CD4-positive, alpha-beta memory T cell (primary cell): ENCODE results near the gene SPN. TPM values are rescaled to one million over a fixed set of nuclear protein-coding genes. Genes with fewer than 3 reads are reported as not detected.
"Not testable (repeated sequence)": the region's sequence is repeated elsewhere in the genome, so short reads cannot be mapped to it uniquely, and the experiment has no call there.

Source experiments
- CTCF ChIA-PET: fragments of 350-600 bp; sonication (Branson Sonifier 250); formaldehyde crosslinking; loops from one replicate; lab custom pipeline; 2021; ENCODE audit warnings: inconsistent platforms; ENCODE audit not compliant: partially characterized antibody; lab: Charles Lee
- POLR2A ChIA-PET: fragments of 350-600 bp; sonication (Branson Sonifier 250); formaldehyde crosslinking; loops from one replicate; lab custom pipeline; 2021; ENCODE audit not compliant: partially characterized antibody; lab: Charles Lee
- DNase-seq, 5 donors: peaks; one replicate each; pipeline versions ENCODE4 v3.0.0 to v3.0.0-alpha.2; 2020 to 2022; ENCODE audit warnings: mixed read lengths in 1 of 5
- H3K27ac ChIP-seq: one replicate; pipeline ENCODE4 v1.7.0; 2013; ENCODE audit warnings: low read depth, low read length
- H3K27me3 ChIP-seq: 2 replicates; pipeline ENCODE4 v1.7.0; 2013; ENCODE audit warnings: mild to moderate bottlenecking, low read length, moderate library complexity; ENCODE audit not compliant: insufficient read depth
- H3K36me3 ChIP-seq: 2 replicates; pipeline ENCODE4 v1.7.0; 2013; ENCODE audit warnings: mild to moderate bottlenecking, low read length, moderate library complexity; ENCODE audit not compliant: insufficient read depth
- H3K4me1 ChIP-seq: 2 replicates; pipeline ENCODE4 v1.7.0; 2013; ENCODE audit warnings: mild to moderate bottlenecking, low read length, moderate library complexity; ENCODE audit not compliant: insufficient read depth
- H3K4me3 ChIP-seq, 2 donors: one replicate each; pipeline ENCODE4 v1.7.0; 2013; ENCODE audit warnings: low read length in 2 of 2, mild to moderate bottlenecking in 1 of 2
- H3K9me3 ChIP-seq, 2 donors: one replicate each; pipeline ENCODE4 v1.7.0; 2013; ENCODE audit warnings: low read length in 2 of 2, control low read depth in 1 of 2; ENCODE audit not compliant: control insufficient read depth in 1 of 2
- H3K27ac Mint-ChIP-seq, 7 donors: one replicate each; pipeline ENCODE4 v1.8.0; 2020 to 2021; ENCODE audit warnings: mixed read lengths in 7 of 7, mild to moderate bottlenecking in 6 of 7, inconsistent platforms in 3 of 7, moderate library complexity in 3 of 7
- H3K27me3 Mint-ChIP-seq, 2 donors: one replicate each; pipeline ENCODE4 v1.8.0; 2020 to 2021; ENCODE audit warnings: mixed read lengths in 2 of 2
- H3K36me3 Mint-ChIP-seq, 2 donors: one replicate each; pipeline ENCODE4 v1.8.0; 2020 to 2021; ENCODE audit warnings: mixed read lengths in 2 of 2, inconsistent platforms in 1 of 2, mild to moderate bottlenecking in 1 of 2
- H3K4me1 Mint-ChIP-seq, 4 donors: one replicate each; pipeline ENCODE4 v1.8.0; 2020 to 2021; ENCODE audit warnings: mixed read lengths in 4 of 4, mild to moderate bottlenecking in 1 of 4
- H3K4me3 Mint-ChIP-seq, 8 donors: one replicate each; pipeline ENCODE4 v1.8.0; 2020 to 2021; ENCODE audit warnings: mixed read lengths in 8 of 8, mild to moderate bottlenecking in 7 of 8, moderate library complexity in 6 of 8, inconsistent platforms in 3 of 8
- H3K9me3 Mint-ChIP-seq, 8 donors: one replicate each; pipeline ENCODE4 v1.8.0; 2020 to 2021; ENCODE audit warnings: mixed read lengths in 8 of 8, mild to moderate bottlenecking in 5 of 8, inconsistent platforms in 3 of 8, moderate library complexity in 1 of 8
- intact Hi-C: fragments of 100-400 bp; cut with micrococcal nuclease; formaldehyde crosslinking; loops from one replicate; pipeline ENCODE4 v1.15.1; 2023
- polyA plus RNA-seq, 2 donors: library from polyadenylated mRNA; unstranded; fragments of 300-500 nt; fragmentation: Illumina TruSeq; gene quantifications; one replicate each; pipeline ENCODE4 v1.2.3, GENCODE V29; 2021
- total RNA-seq, 2 experiments: library from RNA; stranded (reverse); gene quantifications; one replicate each; pipeline ENCODE4 v1.2.3, GENCODE V29; 2021

The SPN gene
- total and polyA plus RNA-seq, 4 experiments from 2014 or later: 86.3 to 208 (median 171) TPM

DNA sequence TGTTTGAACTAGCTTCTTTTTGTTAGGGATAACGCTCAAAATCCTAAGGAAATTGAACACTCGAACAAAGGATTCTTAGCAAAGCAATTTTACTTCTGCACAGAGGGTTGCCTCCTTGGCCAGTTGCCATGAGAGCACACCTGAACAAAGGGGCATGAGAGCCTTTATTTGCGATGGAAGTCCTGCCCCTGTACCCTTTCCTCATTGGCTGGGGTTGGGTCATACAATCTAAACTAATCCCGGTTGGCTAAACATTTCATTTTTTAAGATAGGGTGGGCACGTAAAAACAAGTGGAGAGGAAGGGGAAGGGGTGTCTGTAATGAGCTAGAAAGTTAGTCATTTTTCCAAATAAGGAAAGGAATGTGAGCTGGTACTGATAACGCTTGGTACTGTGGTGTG, 46.6 kb downstream of the SPN start:
- not testable (repeated sequence) for H3K27me3 ChIP-seq, H3K36me3 Mint-ChIP-seq, H3K9me3 Mint-ChIP-seq, H3K27me3 Mint-ChIP-seq, DNase-seq, H3K36me3 ChIP-seq, H3K27ac ChIP-seq, H3K9me3 ChIP-seq, H3K4me3 ChIP-seq, H3K4me3 Mint-ChIP-seq
- H3K27ac Mint-ChIP-seq: peak overlapping the region in 5 of 7 donors; percentile 81 to 95 (median 90)
- CTCF ChIA-PET: interaction anchor here (0.8 to 1.9 kb wide), 5 partner anchors 10 to 110 kb away, joined by 3 to 29 read pairs (median 4); partner anchors contain the start of gene C16orf54
- peaks cover 10% of the 10 kb centered on the region for H3K4me1 ChIP-seq
- POLR2A ChIA-PET: interaction anchor here (1.0 to 4.9 kb wide), 3 partner anchors 8 to 296 kb away, joined by 3 to 38 read pairs (median 9); no protein-coding TSS in a partner anchor
- intact Hi-C loops: loop anchor here (1.0 kb wide), 3 partner anchors 7 to 76 kb away; no protein-coding TSS in a partner anchor
- peaks cover 6 to 25% (median 14%) of the 10 kb centered on the region in 4 donors for H3K4me1 Mint-ChIP-seq

DNA sequence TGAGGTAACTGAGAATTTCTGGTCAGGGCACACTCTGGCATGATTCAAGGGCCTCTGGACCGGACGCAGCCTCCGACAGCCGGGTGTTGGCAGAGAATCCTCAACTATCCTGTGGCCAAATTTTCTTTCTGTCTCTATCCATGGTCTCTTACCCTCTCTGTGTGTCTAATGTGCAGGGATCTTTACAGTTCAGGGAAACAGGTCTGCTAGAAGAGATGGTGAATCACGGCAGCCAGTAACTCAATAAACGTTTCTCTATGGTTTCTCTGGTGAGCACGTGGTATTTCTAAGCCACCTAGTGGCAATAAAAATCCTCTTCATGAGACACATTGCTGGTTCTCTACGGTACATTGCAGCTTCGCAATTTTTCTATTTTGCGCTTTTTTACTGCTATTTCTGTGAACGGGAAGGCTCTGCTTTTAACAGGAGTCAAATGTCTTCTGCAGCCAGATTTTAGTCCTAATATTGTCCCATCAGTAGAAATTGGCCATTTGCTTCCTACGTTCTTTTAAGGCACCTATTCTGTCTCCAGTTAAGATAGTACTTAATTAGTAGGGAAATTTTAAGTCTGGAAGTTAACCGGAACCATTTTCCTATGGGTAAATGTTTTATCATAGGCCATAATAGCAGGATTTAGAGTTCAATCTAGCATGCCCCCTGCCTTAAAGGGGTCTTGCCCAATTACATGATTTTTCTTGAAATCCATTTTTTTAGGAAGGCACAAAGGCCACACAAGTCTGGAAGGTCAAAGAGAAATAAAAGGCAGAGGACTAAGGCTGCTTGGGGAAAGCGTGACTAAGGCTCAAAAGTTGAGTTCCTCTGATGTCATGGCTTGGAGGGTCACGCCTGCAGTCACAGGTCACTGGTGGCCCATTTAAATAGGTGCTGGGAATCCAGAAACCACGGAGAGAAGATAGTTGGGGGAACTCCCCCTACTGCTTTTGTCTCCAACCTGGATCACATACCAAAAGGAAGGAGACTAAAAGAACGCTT, 47.5 kb downstream of the SPN start:
- CTCF ChIA-PET: interaction anchor here (0.8 to 1.9 kb wide), 6 partner anchors 11 to 136 kb away, joined by 3 to 29 read pairs (median 4); partner anchors contain the start of gene C16orf54
- intact Hi-C loops: loop anchor here (1.0 kb wide), 3 partner anchors 8 to 75 kb away; no protein-coding TSS in a partner anchor
- H3K4me3 Mint-ChIP-seq: peak overlapping the region in 1 of 8 donors; percentile 12
- H3K4me3 ChIP-seq: no peak overlapping the region
- no peak overlapping the region for H3K27ac ChIP-seq
- peaks cover 10% of the 10 kb centered on the region for H3K4me1 ChIP-seq
- POLR2A ChIA-PET: interaction anchor here (1.0 to 4.9 kb wide), 5 partner anchors 9 to 295 kb away, joined by 3 to 38 read pairs (median 3); no protein-coding TSS in a partner anchor
- H3K27me3 Mint-ChIP-seq: no peaks in the 10 kb centered on the region
- peak; percentile 64 to 73 (median 69) for DNase-seq
- no peaks in the 10 kb centered on the region for H3K9me3 ChIP-seq
- no peaks in the 10 kb centered on the region for H3K27me3 ChIP-seq
- H3K27ac Mint-ChIP-seq: peak overlapping the region in 6 of 7 donors; percentile 8 to 95 (median 89)
- peaks cover 6 to 25% (median 12%) of the 10 kb centered on the region in 4 donors for H3K4me1 Mint-ChIP-seq
- H3K9me3 Mint-ChIP-seq: peaks cover 0 to 2% (median 0%) of the 10 kb centered on the region in 8 donors
- H3K36me3 ChIP-seq: no peaks in the 10 kb centered on the region
- no peaks in the 10 kb centered on the region for H3K36me3 Mint-ChIP-seq

DNA sequence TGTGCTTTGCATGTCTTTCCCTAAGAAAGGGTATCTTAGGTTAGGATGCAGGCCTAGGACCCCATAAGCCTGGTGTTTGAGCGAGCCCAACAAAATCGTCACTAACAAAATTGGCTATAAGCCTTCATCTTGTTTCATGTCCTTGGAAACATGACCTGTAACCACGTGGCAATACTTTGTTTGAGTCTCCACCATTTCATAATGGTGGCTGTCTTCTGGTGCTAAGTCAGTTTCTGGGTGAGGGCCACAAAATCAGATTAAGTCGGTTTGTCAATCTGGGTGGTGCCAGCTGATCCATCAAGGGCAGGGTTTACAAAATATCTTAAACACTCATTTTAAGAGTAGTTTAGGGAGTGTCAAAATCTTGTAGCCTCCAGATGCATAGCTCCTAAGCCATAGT, 49.8 kb downstream of the SPN start:
- Mint-ChIP-seq H3K4me1 (peaks cover 6 to 19% (median 12%) of the 10 kb centered on the region in 4 donors), H3K27me3 (no peaks in the 10 kb centered on the region), H3K36me3 (no peaks in the 10 kb centered on the region), H3K27ac (no peak overlapping the region), H3K4me3 (no peak overlapping the region), H3K9me3 (peaks cover 0 to 2% (median 0%) of the 10 kb centered on the region in 8 donors)
- ChIA-PET CTCF (interaction anchor here (1.3 to 4.9 kb wide), 5 partner anchors 8 to 77 kb away, joined by 4 to 29 read pairs (median 9); partner anchors contain the start of gene KIF22), POLR2A (interaction anchor here (0.9 to 4.9 kb wide), 7 partner anchors 11 to 108 kb away, joined by 3 to 38 read pairs (median 4); partner anchors contain the start of genes C16orf54, KIF22 and MVP)
- H3K9me3 ChIP-seq: no peaks in the 10 kb centered on the region
- no peak for DNase-seq
- no peak overlapping the region for H3K27ac ChIP-seq
- intact Hi-C loops: no loop called here
- no peaks in the 10 kb centered on the region for H3K27me3 ChIP-seq
- no peak overlapping the region for H3K4me3 ChIP-seq
- H3K4me1 ChIP-seq: peaks cover 10% of the 10 kb centered on the region
- no peaks in the 10 kb centered on the region for H3K36me3 ChIP-seq

DNA sequence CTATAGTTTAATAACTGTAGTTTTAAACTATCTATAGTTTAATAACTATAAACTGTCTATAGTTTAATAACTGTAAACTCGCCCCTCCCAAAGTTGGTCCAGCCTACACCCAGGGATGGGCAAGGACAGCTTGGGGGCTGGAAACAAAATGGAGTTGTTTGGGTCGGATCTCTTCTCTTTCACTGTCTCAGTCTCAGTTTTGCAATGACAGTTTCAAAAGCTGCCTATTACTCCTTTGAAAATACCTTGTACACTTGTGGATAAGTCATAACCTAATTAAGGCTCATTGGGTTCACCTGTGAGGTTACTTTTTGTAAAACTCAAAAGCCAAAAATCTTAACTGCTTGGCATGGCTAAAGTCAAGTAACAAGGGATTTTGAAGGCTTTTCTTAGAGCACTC, 51.3 kb downstream of the SPN start:
- ChIA-PET POLR2A (interaction anchor here (1.0 to 1.9 kb wide), 3 partner anchors 25 to 101 kb away, joined by 3 to 5 read pairs (median 4); partner anchors contain the start of genes KIF22 and PAGR1), CTCF (interaction anchor here (1.2 to 12.2 kb wide), 7 partner anchors 9 to 76 kb away, joined by 4 to 172 read pairs (median 6); partner anchors contain the start of gene KIF22)
- H3K27ac Mint-ChIP-seq: no peak overlapping the region
- Histone ChIP-seq H3K4me1 (peaks cover 10% of the 10 kb centered on the region), H3K27ac (no peak overlapping the region), H3K9me3 (no peaks in the 10 kb centered on the region), H3K27me3 (no peaks in the 10 kb centered on the region), H3K4me3 (no peak overlapping the region), H3K36me3 (no peaks in the 10 kb centered on the region)
- intact Hi-C loops: no loop called here
- H3K9me3 Mint-ChIP-seq: no peaks in the 10 kb centered on the region
- DNase-seq: no peak
- no peaks in the 10 kb centered on the region for H3K36me3 Mint-ChIP-seq
- H3K4me3 Mint-ChIP-seq: no peak overlapping the region
- no peaks in the 10 kb centered on the region for H3K27me3 Mint-ChIP-seq
- H3K4me1 Mint-ChIP-seq: peaks cover 6 to 14% (median 12%) of the 10 kb centered on the region in 4 donors

DNA sequence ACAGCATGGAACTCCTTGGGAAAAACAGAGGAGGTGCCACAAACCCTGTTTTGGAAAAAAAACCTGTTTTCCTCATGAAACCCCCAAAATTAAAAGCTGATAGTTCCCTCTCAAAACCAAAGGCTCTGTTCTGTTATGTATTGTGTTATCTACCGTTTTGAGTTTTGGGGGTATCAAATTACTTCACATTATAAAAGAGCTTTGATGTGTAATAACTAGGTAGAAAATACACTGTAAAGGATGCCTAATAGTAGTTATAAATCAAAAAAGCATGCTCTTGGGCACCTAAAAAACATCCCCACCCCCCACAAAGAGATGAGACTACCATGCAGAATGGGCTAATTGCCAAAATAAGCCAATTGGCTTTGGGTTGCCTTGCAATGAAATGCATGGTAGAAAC, 51.9 kb downstream of the SPN start:
- Mint-ChIP-seq H3K9me3 (no peaks in the 10 kb centered on the region), H3K36me3 (no peaks in the 10 kb centered on the region), H3K4me3 (no peak overlapping the region), H3K4me1 (peaks cover 4 to 10% (median 7%) of the 10 kb centered on the region in 4 donors), H3K27ac (no peak overlapping the region), H3K27me3 (no peaks in the 10 kb centered on the region)
- Histone ChIP-seq H3K36me3 (no peaks in the 10 kb centered on the region), H3K27ac (no peak overlapping the region), H3K4me3 (no peak overlapping the region), H3K9me3 (no peaks in the 10 kb centered on the region), H3K4me1 (peaks cover 9% of the 10 kb centered on the region), H3K27me3 (no peaks in the 10 kb centered on the region)
- ChIA-PET CTCF (interaction anchor here (0.8 to 12.2 kb wide), 7 partner anchors 8 to 39 kb away, joined by 4 to 172 read pairs (median 5); no protein-coding TSS in a partner anchor), POLR2A (interaction anchor here (1.0 to 1.9 kb wide), 4 partner anchors 16 to 101 kb away, joined by 3 to 5 read pairs (median 4); partner anchors contain the start of genes KIF22 and PAGR1)
- intact Hi-C loops: no loop called here
- no peak for DNase-seq

DNA sequence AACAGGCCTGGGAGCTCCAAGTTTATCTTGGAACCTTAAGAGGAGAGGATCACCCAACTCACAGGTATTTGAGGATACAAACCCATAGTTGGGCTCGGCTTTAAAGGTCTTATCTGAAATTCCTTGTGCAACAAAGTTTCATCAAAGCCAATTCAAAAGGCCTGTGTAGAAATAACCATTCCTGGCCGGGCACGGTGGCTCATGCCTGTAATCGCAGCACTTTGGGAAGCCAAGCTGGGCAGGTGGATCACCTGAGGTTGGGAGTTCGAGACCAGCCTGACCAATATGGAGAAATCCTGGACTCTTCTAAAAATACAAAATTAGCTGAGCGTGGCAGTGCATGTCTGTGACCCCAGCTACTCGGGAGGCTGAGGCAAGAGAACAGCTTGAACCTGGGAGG, 54.1 kb downstream of the SPN start:
- no peak overlapping the region for H3K27ac ChIP-seq
- Mint-ChIP-seq H3K4me1 (peaks cover 4 to 10% (median 7%) of the 10 kb centered on the region in 4 donors), H3K27me3 (no peaks in the 10 kb centered on the region), H3K4me3 (no peak overlapping the region), H3K36me3 (no peaks in the 10 kb centered on the region), H3K9me3 (no peaks in the 10 kb centered on the region), H3K27ac (no peak overlapping the region)
- no peaks in the 10 kb centered on the region for H3K27me3 ChIP-seq
- DNase-seq: no peak
- H3K4me3 ChIP-seq: no peak overlapping the region
- CTCF ChIA-PET: interaction anchor here (4.2 to 12.2 kb wide), 2 partner anchors 11 to 18 kb away, joined by 26 to 172 read pairs; no protein-coding TSS in a partner anchor
- intact Hi-C loops: no loop called here
- H3K36me3 ChIP-seq: no peaks in the 10 kb centered on the region
- H3K4me1 ChIP-seq: no peaks in the 10 kb centered on the region
- no peaks in the 10 kb centered on the region for H3K9me3 ChIP-seq
- POLR2A ChIA-PET: interaction anchor here (0.9 to 1.6 kb wide), 4 partner anchors 15 to 73 kb away, joined by 3 to 4 read pairs (median 4); partner anchors contain the start of gene KIF22
